HG03103 (cell line): ENCODE results near the gene PCDHB3.
"Not testable (repeated sequence)": the region's sequence is repeated elsewhere in the genome, so short reads cannot be mapped to it uniquely, and the experiment has no call there.

ENCODE experiments used
- ATAC-seq: cut with Tn5 transposase; IDR thresholded peaks from one replicate; pipeline ENCODE4 v1.9.1; 2021; ENCODE audit warnings: low read depth; ENCODE audit not compliant: unreplicated experiment

PCDHB3 gene

DNA sequence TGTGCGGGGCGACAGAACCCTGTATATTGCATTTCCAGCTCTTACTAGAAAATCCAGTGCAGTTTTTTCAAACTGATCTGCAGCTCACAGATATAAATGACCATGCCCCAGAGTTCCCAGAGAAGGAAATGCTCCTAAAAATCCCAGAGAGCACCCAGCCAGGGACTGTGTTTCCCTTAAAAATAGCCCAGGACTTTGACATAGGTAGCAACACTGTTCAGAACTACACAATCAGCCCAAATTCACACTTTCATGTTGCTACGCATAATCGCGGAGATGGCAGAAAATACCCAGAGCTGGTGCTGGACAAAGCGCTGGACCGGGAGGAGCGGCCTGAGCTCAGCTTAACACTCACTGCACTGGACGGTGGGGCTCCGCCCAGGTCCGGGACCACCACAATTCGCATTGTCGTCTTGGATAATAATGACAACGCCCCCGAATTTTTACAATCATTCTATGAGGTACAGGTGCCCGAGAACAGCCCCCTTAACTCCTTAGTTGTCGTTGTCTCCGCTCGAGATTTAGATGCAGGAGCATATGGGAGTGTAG, 35.5 kb downstream of the PCDHB3 start:
- ATAC-seq = no peak

DNA sequence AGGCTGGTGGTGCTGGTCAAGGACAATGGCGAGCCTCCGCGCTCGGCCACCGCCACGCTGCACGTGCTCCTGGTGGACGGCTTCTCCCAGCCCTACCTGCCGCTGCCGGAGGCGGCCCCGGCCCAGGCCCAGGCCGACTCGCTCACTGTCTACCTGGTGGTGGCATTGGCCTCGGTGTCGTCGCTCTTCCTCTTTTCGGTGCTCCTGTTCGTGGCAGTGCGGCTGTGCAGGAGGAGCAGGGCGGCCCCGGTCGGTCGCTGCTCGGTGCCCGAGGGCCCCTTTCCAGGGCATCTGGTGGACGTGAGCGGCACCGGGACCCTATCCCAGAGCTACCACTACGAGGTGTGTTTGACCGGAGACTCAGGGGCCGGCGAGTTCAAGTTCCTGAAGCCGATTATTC, 37.1 kb downstream of the PCDHB3 start:
- not testable (repeated sequence) for ATAC-seq

DNA sequence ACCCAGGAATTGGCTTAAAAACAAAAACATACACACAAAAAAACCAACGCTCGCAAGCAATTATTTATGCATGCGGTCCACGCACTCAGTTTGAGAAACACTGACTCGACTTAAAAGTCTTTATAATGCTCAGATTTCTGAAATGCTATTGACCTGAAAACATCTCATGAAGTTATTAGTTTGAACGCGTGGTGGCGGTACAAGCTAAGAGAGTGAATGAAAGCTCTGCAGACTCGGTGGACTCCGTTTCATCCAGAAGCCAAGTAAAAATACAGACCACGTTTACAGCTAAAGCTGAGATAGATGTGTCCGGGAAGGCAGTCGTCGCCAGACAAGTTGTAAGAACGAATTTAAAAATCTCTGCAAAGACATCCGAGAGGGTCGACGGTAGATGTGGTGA, 49.5 kb downstream of the PCDHB3 start, which contains the start of gene PCDHB6:
Gene PCDHB6, plus strand, starts transcription at position 246 of the 400 bp plus-strand sequence. CDS start 201 bp downstream, outside the sequence.
- ATAC-seq = no peak

DNA sequence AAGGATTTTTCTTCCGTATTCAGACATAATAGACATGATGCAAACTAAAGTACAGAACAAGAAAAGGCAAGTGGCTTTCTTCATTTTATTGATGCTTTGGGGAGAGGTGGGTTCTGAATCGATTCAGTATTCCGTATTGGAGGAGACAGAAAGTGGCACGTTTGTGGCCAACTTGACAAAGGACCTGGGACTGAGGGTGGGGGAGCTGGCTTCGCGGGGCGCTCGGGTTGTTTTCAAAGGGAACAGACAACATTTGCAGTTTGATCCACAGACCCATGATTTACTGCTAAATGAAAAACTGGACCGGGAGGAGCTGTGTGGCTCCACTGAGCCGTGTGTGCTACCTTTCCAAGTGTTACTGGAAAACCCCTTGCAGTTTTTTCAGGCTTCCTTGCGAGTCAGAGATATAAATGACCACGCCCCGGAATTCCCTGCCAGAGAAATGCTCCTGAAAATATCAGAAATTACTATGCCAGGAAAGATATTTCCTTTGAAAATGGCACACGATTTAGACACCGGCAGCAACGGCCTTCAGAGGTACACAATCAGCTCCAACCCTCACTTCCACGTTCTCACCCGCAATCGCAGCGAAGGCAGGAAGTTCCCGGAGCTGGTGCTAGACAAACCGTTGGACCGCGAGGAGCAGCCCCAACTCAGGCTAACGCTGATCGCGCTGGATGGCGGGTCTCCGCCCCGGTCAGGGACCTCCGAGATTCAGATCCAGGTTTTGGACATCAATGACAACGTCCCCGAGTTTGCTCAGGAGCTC, 50.1 kb downstream of the PCDHB3 start:
- no peak for ATAC-seq

DNA sequence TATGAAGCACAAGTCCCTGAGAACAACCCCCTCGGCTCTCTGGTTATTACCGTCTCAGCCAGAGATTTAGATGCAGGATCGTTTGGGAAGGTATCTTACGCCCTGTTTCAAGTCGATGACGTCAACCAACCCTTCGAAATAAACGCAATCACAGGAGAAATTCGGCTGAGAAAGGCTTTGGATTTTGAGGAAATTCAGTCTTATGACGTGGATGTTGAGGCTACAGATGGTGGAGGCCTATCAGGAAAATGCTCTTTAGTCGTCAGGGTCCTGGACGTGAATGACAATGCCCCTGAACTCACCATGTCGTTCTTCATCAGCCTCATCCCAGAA, 50.7 kb downstream of the PCDHB3 start:
- ATAC-seq = no peak

DNA sequence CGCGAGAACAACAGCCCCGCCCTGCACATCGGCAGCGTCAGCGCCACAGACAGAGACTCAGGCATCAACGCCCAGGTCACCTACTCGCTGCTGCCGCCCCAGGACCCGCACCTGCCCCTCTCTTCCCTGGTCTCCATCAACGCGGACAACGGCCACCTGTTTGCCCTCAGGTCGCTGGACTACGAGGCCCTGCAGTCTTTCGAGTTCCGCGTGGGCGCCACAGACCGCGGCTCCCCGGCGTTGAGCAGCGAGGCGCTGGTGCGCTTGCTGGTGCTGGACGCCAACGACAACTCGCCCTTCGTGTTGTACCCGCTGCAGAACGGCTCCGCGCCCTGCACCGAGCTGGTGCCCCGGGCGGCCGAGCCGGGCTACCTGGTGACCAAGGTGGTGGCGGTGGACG, 51.4 kb downstream of the PCDHB3 start:
- ATAC-seq = not testable (repeated sequence)

DNA sequence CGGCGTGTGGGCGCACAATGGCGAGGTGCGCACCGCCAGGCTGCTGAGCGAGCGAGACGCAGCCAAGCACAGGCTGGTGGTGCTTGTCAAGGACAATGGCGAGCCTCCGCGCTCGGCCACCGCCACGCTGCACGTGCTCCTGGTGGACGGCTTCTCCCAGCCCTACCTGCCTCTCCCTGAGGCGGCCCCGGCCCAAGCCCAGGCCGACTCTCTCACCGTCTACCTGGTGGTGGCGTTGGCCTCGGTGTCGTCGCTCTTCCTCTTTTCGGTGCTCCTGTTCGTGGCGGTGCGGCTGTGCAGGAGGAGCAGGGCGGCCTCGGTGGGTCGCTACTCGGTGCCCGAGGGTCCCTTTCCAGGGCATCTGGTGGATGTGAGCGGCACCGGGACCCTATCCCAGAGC, 51.8 kb downstream of the PCDHB3 start:
- not testable (repeated sequence) for ATAC-seq
